Hematopoietic multipotent progenitor cell treated with erythropoietin and hydrocortisone succinate and interleukin-3 and kit ligand, for 8 days (in vitro differentiated cells): ENCODE data around the gene CTXN3.
"Not testable (repeated sequence)": the region's sequence is repeated elsewhere in the genome, so short reads cannot be mapped to it uniquely, and the experiment has no call there.

Experiments
- DNase-seq: peaks from one replicate; pipeline ENCODE4 v3.0.0-alpha.2; 2015

The CTXN3 gene

DNA sequence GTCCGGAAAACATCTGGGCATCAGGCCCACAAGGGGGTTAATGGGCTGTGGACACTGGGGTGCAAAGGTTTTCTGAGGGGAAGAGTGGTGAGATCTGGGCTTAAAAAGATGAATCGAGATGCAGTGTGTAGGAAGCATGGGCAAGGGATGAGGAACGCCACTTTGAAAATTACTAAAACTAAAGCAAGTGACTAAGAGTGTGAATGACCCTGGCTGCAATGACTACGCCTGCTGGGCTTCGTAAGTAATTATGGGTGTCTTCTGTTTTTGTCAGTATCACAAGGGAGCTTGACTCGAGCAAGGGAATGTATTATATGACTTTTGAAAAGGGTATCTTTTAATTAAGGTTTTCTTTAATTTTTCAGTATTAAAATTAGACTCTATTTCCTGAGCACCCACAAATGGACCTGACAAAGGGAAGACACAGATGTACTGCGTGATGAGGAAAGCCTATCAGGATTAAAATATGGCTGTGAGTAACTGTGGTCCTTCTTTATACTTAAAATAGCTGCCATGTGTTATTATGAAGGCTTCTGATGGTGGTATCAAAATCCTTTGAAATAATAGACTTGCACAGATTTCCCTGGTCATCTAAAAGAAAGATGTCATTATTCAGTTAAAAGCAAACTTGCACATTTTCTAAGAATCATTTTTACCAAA lies 4.2 kb downstream of the CTXN3 start:
- DNase-seq = no peak

DNA sequence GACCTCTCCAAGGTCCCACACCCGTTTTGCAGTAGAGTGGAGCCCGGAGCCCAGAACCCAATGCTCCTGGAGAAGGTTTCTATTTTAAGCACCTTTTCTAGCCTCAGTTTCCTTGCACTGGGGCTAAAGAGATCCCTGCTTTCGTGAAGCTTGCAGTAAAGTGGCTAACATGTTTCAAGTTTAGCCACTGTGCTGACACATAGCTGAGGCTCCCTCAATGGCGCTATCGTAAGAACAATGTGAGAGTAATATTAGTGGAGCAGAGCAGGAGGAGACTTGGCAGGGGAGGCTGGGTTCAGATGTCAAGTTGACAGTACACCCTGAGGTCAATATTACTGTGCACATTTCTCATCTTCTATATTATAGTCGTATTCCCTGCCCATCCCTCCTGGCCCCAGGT lies 7.9 kb downstream of the CTXN3 start:
- DNase-seq = no peak

GRCh38 chr5:127660047-127660733 lies 11.3 kb downstream of the CTXN3 start:
- DNase-seq = no peak

GRCh38 chr5:127664093-127664492 lies 15.2 kb downstream of the CTXN3 start:
- DNase-seq = no peak

DNA sequence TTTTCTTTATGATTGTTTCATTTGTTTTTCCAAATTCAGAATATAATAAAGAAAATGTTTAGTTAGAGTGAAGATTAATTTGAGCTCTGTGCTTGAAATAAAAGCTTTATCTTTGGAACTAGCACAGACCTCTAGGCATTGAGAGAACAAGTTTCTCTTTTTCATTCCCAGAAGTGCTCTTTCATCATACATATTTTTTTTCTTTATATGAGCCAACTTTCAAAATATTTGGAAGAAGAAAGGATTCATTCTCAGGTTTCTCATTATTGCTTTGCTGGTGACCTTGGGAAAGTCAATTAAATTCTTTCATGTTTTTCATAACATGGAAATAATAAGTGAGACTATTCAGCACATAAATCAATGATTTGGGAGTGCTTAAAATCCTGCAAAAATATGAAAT lies 16.8 kb downstream of the CTXN3 start:
- no peak for DNase-seq

GRCh38 chr5:127666043-127666716 lies 17.3 kb downstream of the CTXN3 start:
- no peak for DNase-seq

- DNase-seq = no peak
Observed at GRCh38 chr5:127667926-127668325, 19.0 kb downstream of the CTXN3 start.

DNA sequence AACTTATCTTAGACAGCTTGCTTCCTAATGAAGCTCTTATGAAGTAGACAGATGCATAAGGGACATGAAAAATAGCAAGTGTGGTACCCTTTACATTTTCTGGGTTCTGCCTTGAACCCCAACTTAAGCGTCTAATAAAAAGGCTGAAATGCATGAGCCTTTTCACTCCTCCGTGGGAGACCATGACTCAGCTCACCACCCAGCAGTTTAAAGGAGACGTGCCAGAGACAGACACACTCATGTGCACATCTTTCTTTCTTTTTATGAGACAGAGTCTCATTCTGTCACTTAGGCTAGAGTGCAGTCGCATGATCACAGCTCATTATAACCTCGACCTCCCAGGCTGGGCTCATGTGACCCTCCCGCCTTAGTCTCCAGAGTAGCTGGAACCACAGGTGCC lies 22.3 kb downstream of the CTXN3 start:
- DNase-seq = no peak

DNA sequence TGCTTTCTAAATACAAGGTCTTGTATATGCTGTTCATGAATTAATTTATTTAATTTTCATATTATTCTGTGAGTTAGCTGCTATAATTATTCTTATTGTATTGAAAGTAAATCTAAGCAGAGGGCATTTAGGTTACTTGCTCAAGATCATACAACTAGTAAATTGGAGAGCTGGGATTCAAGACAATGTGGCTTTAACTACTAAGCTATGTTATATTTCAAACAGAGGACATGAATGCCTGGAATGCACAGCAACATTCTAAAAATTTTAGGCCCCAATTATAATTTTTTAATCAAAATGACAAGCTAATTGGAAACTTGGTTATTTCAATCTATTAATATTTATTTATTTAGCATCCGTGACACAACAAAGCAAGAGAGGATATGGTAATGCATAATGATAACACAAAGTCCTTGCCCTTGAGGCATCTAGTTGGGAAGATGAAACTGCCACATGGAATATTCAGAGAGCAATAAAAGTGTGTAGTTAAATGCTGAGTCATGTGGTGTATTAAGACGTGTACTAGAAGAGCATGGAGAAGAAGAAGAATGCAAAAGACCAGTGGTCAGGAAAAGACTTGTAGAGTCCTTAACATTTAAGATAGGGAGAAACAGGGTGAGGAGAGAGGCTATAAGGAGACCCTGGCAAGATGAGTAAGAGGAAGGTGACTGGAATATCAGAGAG lies 24.4 kb downstream of the CTXN3 start:
- no peak for DNase-seq

- not testable (repeated sequence) for DNase-seq
Observed at GRCh38 chr5:127676951-127677350, 28.1 kb downstream of the CTXN3 start.

GRCh38 chr5:127679691-127680330 lies 30.9 kb downstream of the CTXN3 start:
- DNase-seq = not testable (repeated sequence)

DNA sequence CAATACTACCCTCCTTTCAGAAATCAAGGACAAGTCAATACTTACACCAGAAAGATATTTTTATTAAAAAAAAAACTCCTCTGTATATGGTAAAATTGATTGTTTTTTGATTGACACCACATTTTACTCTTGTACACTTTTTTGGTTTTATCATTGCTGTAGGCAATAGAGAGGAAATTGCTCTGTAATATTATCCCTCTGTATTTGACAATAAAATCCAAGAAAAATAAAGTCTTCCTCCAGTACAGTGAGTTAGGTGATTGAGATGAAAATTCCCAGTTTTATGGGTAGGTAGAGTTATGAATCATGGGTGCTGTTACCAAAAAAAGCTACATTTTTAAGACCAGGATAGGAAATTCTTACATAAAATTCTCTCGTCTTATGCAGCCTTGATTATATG lies 31.7 kb downstream of the CTXN3 start:
- DNase-seq = no peak

DNA sequence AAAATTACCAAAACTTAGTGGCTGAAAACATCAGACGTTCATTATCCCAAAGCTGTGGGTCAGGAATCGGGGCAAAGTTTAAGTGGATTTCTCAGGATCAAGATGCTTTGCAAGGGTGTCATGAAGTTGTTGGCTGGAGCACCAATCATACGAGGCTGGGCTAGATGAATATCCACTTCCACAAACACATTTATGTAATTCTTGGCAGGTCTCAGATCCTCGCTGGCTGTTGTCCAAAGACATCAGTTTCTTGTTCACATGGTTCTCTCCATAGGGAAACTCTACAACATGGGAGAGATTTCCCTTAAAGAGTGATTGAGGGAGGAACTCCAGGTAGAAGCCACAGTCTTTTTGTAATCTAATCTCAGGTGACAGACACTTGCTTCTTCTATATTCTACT lies 34.1 kb downstream of the CTXN3 start:
- no peak for DNase-seq

- no peak for DNase-seq
Observed at GRCh38 chr5:127684726-127685467, 36.0 kb downstream of the CTXN3 start.

- no peak for DNase-seq
Observed at GRCh38 chr5:127685662-127686061, 36.8 kb downstream of the CTXN3 start.

DNA sequence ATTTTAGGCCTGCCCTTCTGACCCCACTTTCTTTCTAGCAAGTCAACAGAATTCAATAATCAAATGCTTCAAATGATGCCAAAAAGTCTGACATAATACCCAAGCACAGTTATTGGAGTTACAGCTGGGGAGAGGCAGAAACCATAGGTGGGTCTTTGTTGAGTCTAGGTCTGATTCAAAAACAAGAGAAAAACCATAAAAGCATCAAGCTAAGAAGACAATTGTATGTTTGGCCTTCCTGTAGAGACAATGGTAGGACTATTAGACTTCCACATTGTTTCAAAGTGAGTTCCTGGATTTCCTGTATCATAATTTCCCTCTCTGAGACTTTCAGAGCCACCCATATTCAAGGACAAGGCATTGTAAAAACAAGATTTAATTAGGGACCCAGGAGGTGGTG lies 37.5 kb downstream of the CTXN3 start:
- no peak for DNase-seq

GRCh38 chr5:127694518-127695171 lies 45.8 kb downstream of the CTXN3 start:
- no peak for DNase-seq

- DNase-seq = no peak
Observed at GRCh38 chr5:127695346-127695745, 46.5 kb downstream of the CTXN3 start.

DNA sequence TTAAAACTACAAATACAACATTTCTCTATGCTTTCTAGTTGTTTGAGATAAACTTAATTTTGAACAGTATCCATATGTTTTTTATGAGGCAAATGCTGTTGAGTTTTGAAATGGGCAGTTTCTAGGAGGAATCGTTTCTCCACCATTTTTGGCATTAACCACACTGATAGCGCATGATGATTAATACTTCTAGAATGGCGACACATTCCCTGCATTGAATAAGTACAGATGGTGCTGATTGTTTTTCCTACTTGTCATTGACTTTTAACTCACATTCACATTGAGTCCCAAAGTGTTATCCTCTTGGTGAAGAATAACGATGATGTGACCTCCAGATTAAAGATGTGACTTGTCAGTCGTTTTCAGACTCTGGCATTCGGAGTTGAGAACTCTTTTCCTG lies 47.8 kb downstream of the CTXN3 start:
- no peak for DNase-seq

DNA sequence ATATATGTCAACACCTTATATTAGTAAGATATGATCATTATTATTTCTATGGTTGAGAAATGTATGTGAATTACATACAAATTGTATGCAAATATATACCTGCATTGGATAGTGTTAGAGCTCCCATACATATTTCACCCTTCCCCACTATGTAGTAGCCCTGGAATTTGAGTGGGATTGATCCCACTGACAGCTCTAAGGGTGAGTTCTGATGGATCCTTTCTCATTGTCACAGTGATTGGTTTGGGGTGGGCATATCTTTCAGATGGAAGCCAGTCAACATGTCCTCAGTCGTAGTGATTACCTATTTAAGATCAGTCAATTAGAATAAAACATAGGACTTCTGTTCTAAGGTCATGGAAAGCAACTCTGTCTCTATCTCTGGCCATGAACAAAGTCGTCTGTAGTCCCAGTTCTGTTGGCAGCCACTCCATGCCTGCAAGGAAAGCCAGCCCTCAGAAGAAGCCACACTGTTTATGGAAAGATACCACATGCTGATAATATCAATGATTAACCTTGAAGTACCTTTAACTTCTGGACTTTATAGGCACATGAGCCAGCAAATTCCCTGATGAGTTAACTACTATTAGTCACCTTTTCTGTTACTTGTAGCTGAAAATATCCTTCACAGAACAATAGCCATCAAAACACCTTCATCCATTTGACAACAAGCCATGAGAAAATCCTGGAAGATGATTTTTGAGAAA lies 49.2 kb downstream of the CTXN3 start:
- DNase-seq = no peak

DNA sequence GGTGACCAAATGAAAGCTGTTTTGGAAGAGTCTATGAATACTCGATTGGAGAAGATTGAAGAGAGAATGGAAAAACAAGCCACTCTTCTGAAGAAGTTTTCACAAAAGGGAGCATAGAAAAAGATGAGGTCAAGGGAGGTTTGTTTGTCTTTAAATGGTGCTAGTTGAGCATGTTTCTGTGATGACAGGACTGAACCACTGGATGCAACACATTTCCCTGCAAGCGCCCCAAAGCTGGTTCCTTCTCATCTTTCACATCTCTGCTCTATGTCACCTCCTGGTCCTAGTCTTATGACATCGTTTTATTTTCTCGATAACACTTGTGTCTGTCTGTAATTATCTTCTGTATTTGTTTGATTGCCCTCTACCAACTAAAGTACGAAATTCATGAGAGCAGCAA lies 50.5 kb downstream of the CTXN3 start:
- no peak for DNase-seq
